Gastroesophageal sphincter (tissue), 3 donors: ENCODE data around the gene CARD11.
"Not testable (repeated sequence)": the region's sequence is repeated elsewhere in the genome, so short reads cannot be mapped to it uniquely, and the experiment has no call there.

Experiments used
- POLR2AphosphoS5 ChIP-seq: sonication (generic); formaldehyde crosslinking; IDR thresholded peaks from one replicate; pipeline ENCODE4 v1.6.1; 2017; ENCODE audit warnings: antibody characterized with exemption
- TF ChIP-seq, protein P1 (sequence below), 4 experiments: fragments of 200-600 bp in 2 of 4; fragments of 450-650 bp in 2 of 4; sonication (generic) in 1 of 4; IDR thresholded peaks; one replicate each; pipeline ENCODE4 v1.5.1; 2017 to 2019; ENCODE audit warnings: antibody characterized with exemption in 4 of 4, mild to moderate bottlenecking in 2 of 4, moderate library complexity in 2 of 4

DNA sequence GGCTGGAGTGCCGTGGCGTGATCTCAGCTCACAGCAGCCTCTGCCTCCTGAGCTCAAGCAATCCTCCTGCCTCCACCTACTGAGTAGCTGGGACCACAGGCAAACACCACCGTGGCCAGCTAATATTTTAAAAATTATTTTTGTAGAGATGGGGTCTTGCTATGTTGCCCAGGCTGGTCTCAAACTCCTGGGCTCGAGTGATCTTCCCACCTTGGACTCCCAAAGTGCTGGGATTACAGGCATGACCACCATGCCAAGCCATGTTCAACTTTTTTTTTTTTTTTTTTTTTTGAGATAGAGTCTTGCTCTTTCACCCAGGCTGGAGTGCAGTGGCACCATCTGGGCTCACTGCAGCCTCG lies 86.3 kb downstream of the CARD11 start:
- TF ChIP-seq, protein P1, sequence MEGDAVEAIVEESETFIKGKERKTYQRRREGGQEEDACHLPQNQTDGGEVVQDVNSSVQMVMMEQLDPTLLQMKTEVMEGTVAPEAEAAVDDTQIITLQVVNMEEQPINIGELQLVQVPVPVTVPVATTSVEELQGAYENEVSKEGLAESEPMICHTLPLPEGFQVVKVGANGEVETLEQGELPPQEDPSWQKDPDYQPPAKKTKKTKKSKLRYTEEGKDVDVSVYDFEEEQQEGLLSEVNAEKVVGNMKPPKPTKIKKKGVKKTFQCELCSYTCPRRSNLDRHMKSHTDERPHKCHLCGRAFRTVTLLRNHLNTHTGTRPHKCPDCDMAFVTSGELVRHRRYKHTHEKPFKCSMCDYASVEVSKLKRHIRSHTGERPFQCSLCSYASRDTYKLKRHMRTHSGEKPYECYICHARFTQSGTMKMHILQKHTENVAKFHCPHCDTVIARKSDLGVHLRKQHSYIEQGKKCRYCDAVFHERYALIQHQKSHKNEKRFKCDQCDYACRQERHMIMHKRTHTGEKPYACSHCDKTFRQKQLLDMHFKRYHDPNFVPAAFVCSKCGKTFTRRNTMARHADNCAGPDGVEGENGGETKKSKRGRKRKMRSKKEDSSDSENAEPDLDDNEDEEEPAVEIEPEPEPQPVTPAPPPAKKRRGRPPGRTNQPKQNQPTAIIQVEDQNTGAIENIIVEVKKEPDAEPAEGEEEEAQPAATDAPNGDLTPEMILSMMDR (IDR thresholded peaks at IDR 0.05), result not testable (repeated sequence)
- TF ChIP-seq POLR2AphosphoS5, result not testable (repeated sequence)
